Activated CD8-positive, alpha-beta memory T cell treated with anti-CD3 and anti-CD28 coated beads for 1 hour (primary cell): ENCODE measurements around the gene BRD1.

Experiments
- DNase-seq, 2 donors: peaks; one replicate each; pipeline ENCODE4 v3.0.0-alpha.2; 2020; ENCODE audit warnings: low read depth in 1 of 2; ENCODE audit errors: extremely low read depth in 1 of 2

Gene BRD1

GRCh38 chr22:49754696-49755630 lies 72.7 kb downstream of the BRD1 start:
- no peak for DNase-seq

GRCh38 chr22:49753961-49754695 lies 73.5 kb downstream of the BRD1 start:
- no peak for DNase-seq

DNA sequence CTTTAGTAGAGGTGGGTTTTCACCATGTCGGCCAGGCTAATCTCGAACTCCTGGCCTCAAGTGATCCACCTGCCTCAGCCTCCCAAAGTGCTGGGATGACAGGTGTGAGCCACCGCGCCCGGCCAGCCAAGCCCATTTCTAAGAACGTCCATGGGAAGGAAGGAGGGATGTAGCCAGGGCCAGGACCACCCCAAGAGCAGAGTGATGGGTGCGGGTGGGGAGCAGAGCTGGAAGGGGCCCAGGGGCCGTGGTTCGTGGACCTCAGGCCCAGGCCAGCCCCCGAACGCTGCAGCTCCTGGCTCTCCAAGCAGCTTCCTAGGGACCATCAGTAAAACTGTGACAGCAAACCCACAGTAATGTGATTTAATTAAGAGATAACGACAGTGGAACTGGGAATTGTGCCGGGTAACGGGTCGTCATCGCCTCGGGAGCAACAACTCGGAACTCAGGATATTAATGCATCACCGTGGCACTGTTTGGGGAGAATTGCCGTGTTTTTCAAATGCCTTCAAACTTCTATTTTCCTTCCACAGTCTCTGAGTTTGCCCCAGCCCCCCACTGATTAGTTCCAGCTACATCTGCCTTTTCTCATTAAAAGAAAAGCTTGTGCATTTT lies 74.3 kb downstream of the BRD1 start:
- no peak for DNase-seq

DNA sequence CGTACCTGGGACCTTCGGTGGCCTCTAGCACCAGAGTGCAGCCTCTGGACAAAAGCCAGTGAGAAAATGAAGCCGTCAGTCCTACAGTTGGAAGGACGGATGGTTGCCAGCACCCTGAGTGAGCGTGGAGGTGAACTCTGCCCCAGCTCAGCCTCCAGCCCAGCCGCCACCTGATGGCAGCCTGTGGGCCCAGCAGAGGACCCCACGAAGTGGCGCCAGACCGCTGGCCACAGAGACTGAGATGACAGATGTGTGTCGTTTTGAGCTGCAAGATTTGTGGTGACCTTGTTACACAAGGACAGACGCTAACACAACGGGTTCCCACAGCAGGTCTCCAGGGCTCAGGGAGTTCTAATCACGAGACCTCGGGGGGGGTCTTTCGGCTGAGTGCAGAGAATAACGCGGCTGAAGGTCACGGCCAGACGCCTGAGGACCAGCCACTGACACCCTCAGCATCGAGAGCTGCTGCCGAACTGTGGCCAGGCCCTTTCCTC lies 75.0 kb downstream of the BRD1 start:
- DNase-seq, result no peak

DNA sequence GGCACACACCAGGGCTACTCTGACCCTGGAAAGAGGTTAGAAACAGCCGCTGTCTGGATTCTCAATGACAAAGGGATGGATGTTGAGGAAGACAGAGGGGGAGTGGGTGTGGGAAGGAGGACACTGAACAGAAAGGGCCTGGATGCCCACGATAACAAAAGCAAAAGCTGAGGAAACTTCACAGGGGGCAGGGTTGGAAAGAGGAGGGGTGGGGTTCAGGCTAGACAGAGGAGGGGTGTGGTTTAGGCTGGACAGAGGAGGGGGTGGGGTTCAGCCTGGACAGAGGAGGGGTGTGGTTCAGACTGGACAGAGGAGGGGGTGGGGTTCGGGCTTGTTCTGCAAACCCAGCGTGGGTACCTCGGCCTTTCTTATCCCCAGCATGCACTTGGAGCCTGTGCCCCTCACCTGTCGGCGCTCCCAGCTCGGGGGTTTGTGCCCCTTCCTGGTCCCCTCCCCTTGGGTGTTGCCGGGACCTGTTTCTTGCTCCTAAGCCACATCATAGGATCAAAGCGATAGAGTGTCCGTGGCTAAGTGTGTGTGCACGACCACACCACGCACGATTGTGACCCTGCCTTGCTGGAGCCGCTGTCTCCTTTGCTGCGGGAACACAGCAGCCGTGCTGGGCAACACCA lies 75.6 kb downstream of the BRD1 start:
- no peak for DNase-seq

- DNase-seq, result no peak
These were observed 76.2 kb downstream of the BRD1 start for GRCh38 chr22:49751318-49751965.

DNA sequence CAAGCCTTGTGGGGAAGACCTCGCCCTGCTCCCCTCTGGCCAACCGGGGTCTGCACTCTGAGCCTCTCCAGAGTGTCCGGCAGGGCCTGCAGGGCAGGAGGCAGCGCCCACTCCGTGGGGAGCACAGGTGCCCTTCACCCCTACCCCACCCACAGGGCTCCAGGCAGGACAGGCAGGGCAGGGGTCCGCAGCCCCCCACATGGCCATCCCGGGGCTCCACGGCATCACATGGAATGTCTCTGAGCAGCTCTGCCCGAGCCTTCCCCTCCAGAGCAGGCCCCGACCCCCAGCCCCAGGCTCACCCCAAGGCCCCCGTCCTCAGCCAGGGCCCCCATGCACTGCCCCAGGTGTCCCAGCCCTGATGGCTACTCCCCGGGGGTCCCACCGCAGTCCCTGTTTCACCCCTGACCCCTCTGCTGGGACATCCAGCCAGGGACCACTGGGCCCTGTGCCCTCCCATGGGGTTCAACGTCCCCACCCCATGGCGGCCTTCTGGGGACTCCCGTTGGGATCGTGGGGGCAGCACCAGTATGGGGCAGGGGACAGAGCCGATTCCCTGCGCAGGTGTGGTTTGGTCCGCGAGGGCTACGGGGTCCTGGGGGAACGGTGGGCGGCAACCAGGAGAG lies 77.7 kb downstream of the BRD1 start:
- DNase-seq, result no peak

- no peak for DNase-seq
These were observed 78.4 kb downstream of the BRD1 start for GRCh38 chr22:49749227-49749626.

DNA sequence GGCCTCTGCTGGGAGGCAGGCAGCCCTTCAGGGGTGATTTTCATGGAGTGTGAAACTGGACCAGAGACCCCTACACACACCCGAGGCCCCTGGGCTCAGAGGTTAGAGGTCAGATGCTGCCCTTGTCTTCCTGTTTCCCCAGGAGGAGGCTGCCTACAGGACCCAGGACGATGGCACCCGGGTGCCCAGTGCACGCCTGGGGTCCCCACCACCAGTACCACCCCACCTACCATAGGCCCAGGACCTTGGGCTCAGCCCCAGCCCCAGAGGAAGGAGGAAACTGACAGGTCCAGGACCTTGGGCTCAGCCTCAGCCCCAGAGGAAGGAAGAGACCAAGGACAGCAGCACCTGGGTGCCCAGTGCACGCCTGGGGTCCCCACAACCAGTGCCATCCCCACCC lies 79.2 kb downstream of the BRD1 start:
- DNase-seq, result no peak

DNA sequence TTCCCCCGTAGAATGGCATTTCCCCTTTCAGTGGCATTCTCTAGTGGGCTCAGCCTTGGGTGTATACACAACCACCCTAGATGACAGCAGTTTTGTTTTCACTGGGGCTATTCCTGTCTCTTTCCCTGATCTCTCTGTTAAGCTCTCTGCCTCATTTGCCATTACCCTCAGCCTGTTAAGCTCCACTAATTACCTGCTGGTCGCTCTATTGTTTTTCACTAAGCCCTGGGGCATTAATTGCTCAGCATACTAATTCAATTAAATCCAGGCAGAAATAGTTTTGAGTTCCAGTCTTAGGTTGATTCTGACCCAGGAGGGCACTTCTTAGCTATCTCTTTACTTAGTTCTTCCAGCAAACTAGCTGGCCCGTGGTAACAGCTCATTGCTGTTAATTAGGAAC lies 80.0 kb downstream of the BRD1 start:
- no peak for DNase-seq

GRCh38 chr22:49747130-49747529 lies 80.5 kb downstream of the BRD1 start:
- no peak for DNase-seq

GRCh38 chr22:49746065-49746464 lies 81.6 kb downstream of the BRD1 start:
- no peak for DNase-seq

DNA sequence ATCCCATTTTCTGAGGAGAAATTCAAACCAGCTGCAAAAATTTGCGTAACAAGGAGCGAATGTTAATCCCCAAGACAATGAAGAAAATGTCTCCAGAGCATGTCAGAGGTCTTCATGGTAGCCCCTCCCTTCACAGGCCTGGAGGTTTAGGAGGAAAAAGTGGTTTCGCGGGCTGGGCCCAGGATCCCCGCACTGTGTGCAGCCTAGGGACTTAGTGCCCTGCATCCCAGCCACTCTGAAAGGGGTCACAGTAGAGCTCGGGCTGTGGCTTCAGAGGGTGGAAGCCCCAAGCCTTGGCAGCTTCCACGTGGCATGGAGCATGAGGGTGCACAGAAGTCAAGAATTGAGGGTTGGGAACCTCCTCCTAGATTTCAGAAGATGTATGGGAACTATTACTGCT lies 87.4 kb downstream of the BRD1 start:
- DNase-seq, result no peak

DNA sequence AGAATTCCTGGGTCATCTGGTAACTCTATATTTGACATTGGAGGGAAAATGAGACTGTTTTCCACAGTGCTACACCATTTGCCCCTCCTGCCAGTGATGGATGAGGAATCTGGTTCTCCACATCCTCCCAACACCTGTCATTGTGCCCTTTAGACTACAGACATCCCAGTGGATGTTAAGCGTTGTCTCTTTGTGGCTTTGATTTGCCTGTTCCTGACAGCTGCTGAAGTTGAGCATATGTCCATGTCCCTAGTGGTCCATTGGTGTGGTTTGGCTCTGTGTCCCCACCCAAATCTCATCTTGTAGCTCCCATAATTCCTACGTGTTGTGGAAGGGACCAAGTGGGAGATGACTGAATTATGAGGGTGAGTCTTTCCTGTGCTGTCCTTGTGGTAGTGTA lies 88.5 kb downstream of the BRD1 start:
- DNase-seq, result no peak

DNA sequence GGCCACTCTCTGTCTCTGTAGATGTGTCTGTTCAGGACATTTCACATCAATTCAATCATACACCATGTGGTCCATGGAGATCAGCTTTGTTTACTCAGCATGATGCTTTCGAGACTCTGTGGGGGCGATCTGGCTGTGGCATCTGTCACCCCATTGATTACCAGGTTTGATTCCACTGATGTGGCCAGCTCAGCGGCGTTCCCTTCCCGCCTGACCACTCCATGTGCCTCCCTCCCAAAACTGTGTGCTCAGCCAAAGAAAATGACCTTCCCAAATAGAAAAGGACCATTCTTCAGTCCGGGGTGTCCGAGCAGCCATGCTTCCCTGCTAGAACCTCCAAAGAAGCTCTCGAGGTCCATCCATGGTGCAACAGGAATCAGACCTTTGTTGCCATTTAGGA lies 89.1 kb downstream of the BRD1 start:
- no peak for DNase-seq

DNA sequence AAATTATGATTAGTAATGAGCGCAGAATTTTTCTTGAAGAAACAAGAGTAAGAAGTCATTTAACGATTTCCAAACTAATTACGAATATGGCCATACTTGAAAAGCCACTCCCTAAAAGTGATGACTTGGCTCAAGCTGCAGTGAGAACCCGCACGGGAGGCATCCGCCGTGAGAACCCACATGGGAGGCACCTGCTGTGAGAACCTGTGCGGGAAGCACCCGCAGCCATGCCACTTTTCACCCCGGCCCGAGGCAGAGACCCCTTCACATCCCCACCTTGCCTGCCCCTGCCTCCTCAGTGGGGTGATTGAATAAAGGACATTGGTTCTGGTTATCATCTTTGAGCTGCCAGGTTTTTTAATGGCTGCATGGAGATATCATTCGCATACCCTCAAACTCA lies 89.7 kb downstream of the BRD1 start:
- DNase-seq, result no peak

- DNase-seq, result no peak
These were observed 90.5 kb downstream of the BRD1 start for GRCh38 chr22:49737101-49737551.

GRCh38 chr22:49736538-49736937 lies 91.1 kb downstream of the BRD1 start:
- no peak for DNase-seq

GRCh38 chr22:49735901-49736421 lies 91.7 kb downstream of the BRD1 start:
- DNase-seq, result no peak

GRCh38 chr22:49735411-49735900 lies 92.2 kb downstream of the BRD1 start:
- DNase-seq, result no peak
